ENCODE measurements around the gene MAP2K6.

DNA sequence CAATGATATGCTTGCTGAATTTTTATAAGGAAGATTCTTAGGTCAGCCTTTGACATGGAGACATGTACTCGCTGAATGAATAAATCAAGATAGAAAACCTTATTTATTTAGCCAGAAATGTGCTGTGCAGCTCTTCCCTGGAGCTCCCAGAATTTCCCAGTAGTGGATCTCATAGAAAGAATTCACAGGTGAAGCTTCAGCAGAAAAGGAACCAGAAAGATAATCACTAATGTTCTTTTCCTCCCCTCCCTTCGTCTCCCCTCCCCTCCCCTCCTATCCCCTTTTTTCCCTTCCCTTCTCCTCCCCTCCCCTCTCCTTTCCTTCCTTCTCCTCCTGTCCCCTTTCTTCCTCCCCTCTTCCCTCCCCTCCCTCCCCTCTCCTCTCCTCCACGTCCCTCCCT lies 158.2 kb downstream of the MAP2K6 start:
- TF ChIP-seq EZH2phosphoT487 (IDR thresholded peaks at IDR 0.05; ENCODE audit: borderline replicate concordance, low read depth, low read length), result no peak
- no peak for TF ChIP-seq CTCF (conservative IDR thresholded peaks at IDR 0.05; ENCODE audit: low read length)

Measured in OCI-LY7 (cell line).